ENCODE data around the gene A2M. TPM values are rescaled to one million over a fixed set of nuclear protein-coding genes. Genes with fewer than 3 reads are reported as not detected.

A2M gene
- total RNA-seq, 1 donor from 2014 or later = 4.2 TPM

DNA sequence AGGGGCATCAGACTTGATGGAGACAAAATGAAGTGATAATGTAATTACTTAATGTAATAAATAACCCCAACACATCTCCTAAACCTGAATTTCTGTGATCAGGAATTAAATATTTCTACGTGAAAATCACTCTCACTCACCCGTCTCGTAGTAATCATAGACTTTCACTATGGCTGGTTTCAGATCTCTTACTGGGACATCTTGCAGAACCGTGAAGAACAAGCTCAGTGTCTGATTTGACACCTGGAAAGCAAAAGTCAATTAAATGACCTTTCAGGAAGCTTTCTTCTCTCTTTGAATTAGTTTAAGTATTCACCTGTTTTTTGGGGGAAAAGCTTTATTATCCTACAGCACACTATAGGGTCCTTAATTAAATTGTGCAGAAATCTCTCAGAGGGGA is 47.1 kb downstream of the A2M start:
- Histone ChIP-seq H3K79me2 (ENCODE audit: insufficient read depth, low read length) (no peaks in the 10 kb centered on the region), H2AFZ (ENCODE audit: low read depth, low read length) (no peak overlapping the region), H3K4me2 (ENCODE audit: low read length) (no peak overlapping the region), H3K4me1 (ENCODE audit: insufficient read depth, low read length) (no peaks in the 10 kb centered on the region), H3K27me3 (ENCODE audit: insufficient read depth, low read length) (no peaks in the 10 kb centered on the region), H3K9ac (ENCODE audit: low read length) (no peak overlapping the region), H3K27ac (ENCODE audit: low read depth, low read length) (no peak overlapping the region), H4K20me1 (ENCODE audit: insufficient read depth, low read length) (no peaks in the 10 kb centered on the region), H3K4me3 (ENCODE audit: insufficient read depth, low read depth, low read length) (no peak overlapping the region), H3K36me3 (ENCODE audit: insufficient read depth, low read length) (no peaks in the 10 kb centered on the region), H3K9me3 (ENCODE audit: insufficient read depth, low read depth, low read length) (no peaks in the 10 kb centered on the region)
- peaks cover 5% of the 10 kb centered on the region for H3K4me1 Mint-ChIP-seq (ENCODE audit: low read depth, unreplicated experiment)
- H3K27me3 Mint-ChIP-seq (ENCODE audit: low read depth, unreplicated experiment) = no peaks in the 10 kb centered on the region
- TF ChIP-seq, protein P1, sequence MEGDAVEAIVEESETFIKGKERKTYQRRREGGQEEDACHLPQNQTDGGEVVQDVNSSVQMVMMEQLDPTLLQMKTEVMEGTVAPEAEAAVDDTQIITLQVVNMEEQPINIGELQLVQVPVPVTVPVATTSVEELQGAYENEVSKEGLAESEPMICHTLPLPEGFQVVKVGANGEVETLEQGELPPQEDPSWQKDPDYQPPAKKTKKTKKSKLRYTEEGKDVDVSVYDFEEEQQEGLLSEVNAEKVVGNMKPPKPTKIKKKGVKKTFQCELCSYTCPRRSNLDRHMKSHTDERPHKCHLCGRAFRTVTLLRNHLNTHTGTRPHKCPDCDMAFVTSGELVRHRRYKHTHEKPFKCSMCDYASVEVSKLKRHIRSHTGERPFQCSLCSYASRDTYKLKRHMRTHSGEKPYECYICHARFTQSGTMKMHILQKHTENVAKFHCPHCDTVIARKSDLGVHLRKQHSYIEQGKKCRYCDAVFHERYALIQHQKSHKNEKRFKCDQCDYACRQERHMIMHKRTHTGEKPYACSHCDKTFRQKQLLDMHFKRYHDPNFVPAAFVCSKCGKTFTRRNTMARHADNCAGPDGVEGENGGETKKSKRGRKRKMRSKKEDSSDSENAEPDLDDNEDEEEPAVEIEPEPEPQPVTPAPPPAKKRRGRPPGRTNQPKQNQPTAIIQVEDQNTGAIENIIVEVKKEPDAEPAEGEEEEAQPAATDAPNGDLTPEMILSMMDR (IDR thresholded peaks at IDR 0.05; ENCODE audit: insufficient read depth, low read depth, low read length) = no peak
- no peak for TF ChIP-seq EZH2 (IDR thresholded peaks at IDR 0.05; ENCODE audit: insufficient read depth, low read length)
- DNase-seq (ENCODE audit: low read depth) = no peak
- FAIRE-seq = no peak
- no peaks in the 10 kb centered on the region for H3K9me3 Mint-ChIP-seq (ENCODE audit: unreplicated experiment)
- H3K27ac Mint-ChIP-seq (ENCODE audit: unreplicated experiment) = no peak overlapping the region
- no peaks in the 10 kb centered on the region for H3K36me3 Mint-ChIP-seq (ENCODE audit: low read depth, unreplicated experiment)
- no peak overlapping the region for H3K4me3 Mint-ChIP-seq (ENCODE audit: unreplicated experiment)

GRCh38 chr12:9068086-9068485 is 47.6 kb downstream of the A2M start:
- Histone ChIP-seq H3K79me2 (ENCODE audit: insufficient read depth, low read length) (no peaks in the 10 kb centered on the region), H2AFZ (ENCODE audit: low read depth, low read length) (no peak overlapping the region), H3K9me3 (ENCODE audit: insufficient read depth, low read depth, low read length) (no peaks in the 10 kb centered on the region), H4K20me1 (ENCODE audit: insufficient read depth, low read length) (no peaks in the 10 kb centered on the region), H3K27ac (ENCODE audit: low read depth, low read length) (no peak overlapping the region), H3K4me2 (ENCODE audit: low read length) (no peak overlapping the region), H3K9ac (ENCODE audit: low read length) (no peak overlapping the region), H3K27me3 (ENCODE audit: insufficient read depth, low read length) (no peaks in the 10 kb centered on the region), H3K4me3 (ENCODE audit: insufficient read depth, low read depth, low read length) (no peak overlapping the region), H3K36me3 (ENCODE audit: insufficient read depth, low read length) (no peaks in the 10 kb centered on the region), H3K4me1 (ENCODE audit: insufficient read depth, low read length) (no peaks in the 10 kb centered on the region)
- no peak for DNase-seq (ENCODE audit: low read depth)
- H3K4me1 Mint-ChIP-seq (ENCODE audit: low read depth, unreplicated experiment) = peaks cover 6% of the 10 kb centered on the region
- no peak overlapping the region for H3K27ac Mint-ChIP-seq (ENCODE audit: unreplicated experiment)
- no peaks in the 10 kb centered on the region for H3K36me3 Mint-ChIP-seq (ENCODE audit: low read depth, unreplicated experiment)
- H3K27me3 Mint-ChIP-seq (ENCODE audit: low read depth, unreplicated experiment) = no peaks in the 10 kb centered on the region
- H3K4me3 Mint-ChIP-seq (ENCODE audit: unreplicated experiment) = no peak overlapping the region
- no peak for FAIRE-seq
- TF ChIP-seq EZH2 (IDR thresholded peaks at IDR 0.05; ENCODE audit: insufficient read depth, low read length) = no peak
- TF ChIP-seq, protein P1 (IDR thresholded peaks at IDR 0.05; ENCODE audit: insufficient read depth, low read depth, low read length) = no peak
- H3K9me3 Mint-ChIP-seq (ENCODE audit: unreplicated experiment) = no peaks in the 10 kb centered on the region

DNA sequence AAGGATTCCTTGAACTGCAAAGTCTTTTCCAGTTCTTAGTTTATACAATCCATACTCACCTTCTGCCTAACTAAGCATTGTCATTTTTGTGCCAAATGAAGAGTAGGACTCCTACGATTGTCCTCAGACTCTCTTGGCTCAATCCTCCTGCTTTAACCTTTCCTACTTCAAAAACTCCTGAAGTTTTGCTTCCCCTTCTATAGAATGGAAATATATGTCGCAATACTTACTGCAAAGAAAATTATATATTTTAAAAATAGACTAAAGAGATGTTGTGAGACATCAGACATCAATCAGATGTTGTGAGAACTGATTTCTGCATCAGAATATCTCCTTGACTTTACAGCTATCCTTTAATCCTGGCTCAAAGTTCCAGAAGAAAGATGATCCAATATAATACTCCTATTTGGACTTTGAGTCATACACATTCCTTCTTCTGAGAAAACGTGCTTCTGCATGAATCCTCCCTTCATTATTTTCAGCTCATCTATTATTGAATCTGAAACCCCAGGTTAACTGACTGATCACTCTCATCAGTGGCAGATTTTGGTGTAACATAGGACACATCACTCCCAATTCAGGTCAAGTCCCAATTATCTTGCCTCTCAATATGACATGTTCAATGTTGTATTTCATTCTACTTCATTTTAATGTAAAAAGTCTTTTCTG is 48.8 kb downstream of the A2M start:
- H3K4me1 Mint-ChIP-seq (ENCODE audit: low read depth, unreplicated experiment) = peaks cover 6% of the 10 kb centered on the region
- no peak for FAIRE-seq
- no peaks in the 10 kb centered on the region for H3K36me3 ChIP-seq (ENCODE audit: insufficient read depth, low read length)
- no peaks in the 10 kb centered on the region for H3K36me3 Mint-ChIP-seq (ENCODE audit: low read depth, unreplicated experiment)
- no peaks in the 10 kb centered on the region for H3K4me1 ChIP-seq (ENCODE audit: insufficient read depth, low read length)
- no peaks in the 10 kb centered on the region for H3K27me3 Mint-ChIP-seq (ENCODE audit: low read depth, unreplicated experiment)
- no peak overlapping the region for H3K9ac ChIP-seq (ENCODE audit: low read length)
- TF ChIP-seq, protein P1 (IDR thresholded peaks at IDR 0.05; ENCODE audit: insufficient read depth, low read depth, low read length) = no peak
- no peak for TF ChIP-seq EZH2 (IDR thresholded peaks at IDR 0.05; ENCODE audit: insufficient read depth, low read length)
- H4K20me1 ChIP-seq (ENCODE audit: insufficient read depth, low read length) = no peaks in the 10 kb centered on the region
- no peak overlapping the region for H3K27ac ChIP-seq (ENCODE audit: low read depth, low read length)
- no peak overlapping the region for H3K4me3 Mint-ChIP-seq (ENCODE audit: unreplicated experiment)
- H3K9me3 ChIP-seq (ENCODE audit: insufficient read depth, low read depth, low read length) = no peaks in the 10 kb centered on the region
- H3K27ac Mint-ChIP-seq (ENCODE audit: unreplicated experiment) = no peak overlapping the region
- no peak overlapping the region for H3K4me3 ChIP-seq (ENCODE audit: insufficient read depth, low read depth, low read length)
- no peaks in the 10 kb centered on the region for H3K79me2 ChIP-seq (ENCODE audit: insufficient read depth, low read length)
- no peak overlapping the region for H3K4me2 ChIP-seq (ENCODE audit: low read length)
- H3K27me3 ChIP-seq (ENCODE audit: insufficient read depth, low read length) = no peaks in the 10 kb centered on the region
- DNase-seq (ENCODE audit: low read depth) = no peak
- no peaks in the 10 kb centered on the region for H3K9me3 Mint-ChIP-seq (ENCODE audit: unreplicated experiment)
- no peak overlapping the region for H2AFZ ChIP-seq (ENCODE audit: low read depth, low read length)
